ENCODE results near the gene INPP5J. TPM values are rescaled to one million over a fixed set of nuclear protein-coding genes. Genes with fewer than 3 reads are reported as not detected.
A peak's percentile ranks its signal among the peaks of the same experiment; 100 is the strongest.

Gene INPP5J
- total and polyA plus RNA-seq, 2 of the 13 experiments (the other 11 are each of a cell fraction or from before 2014, with no cell fraction given): 0.24 to 1.1 TPM

GRCh38 chr22:31107178-31107893 lies 15.4 kb upstream of the INPP5J start, which contains the start of gene SELENOM (continued):
- no peak for TF ChIP-seq ZNF264 (CRISPR knock-in tag; IDR thresholded peaks at IDR 0.05)
- TF ChIP-seq ZNF589 (CRISPR knock-in tag; conservative IDR thresholded peaks at IDR 0.05): no peak
- TF ChIP-seq, protein P1, sequence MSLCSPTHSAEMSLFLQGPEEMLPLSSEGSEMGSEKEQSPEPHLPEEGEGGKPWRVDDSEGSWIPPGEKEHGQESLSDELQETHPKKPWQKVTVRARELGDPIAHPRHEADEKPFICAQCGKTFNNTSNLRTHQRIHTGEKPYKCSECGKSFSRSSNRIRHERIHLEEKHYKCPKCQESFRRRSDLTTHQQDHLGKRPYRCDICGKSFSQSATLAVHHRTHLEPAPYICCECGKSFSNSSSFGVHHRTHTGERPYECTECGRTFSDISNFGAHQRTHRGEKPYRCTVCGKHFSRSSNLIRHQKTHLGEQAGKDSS (CRISPR knock-in tag; IDR thresholded peaks at IDR 0.05; ENCODE audit: borderline replicate concordance, low read depth): no peak
- TF ChIP-seq, protein P2, sequence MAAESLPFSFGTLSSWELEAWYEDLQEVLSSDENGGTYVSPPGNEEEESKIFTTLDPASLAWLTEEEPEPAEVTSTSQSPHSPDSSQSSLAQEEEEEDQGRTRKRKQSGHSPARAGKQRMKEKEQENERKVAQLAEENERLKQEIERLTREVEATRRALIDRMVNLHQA (CRISPR knock-in tag; IDR thresholded peaks at IDR 0.05): no peak
- TF ChIP-seq XRCC5 (optimal IDR thresholded peaks at IDR 0.05; ENCODE audit: low read length): peak; percentile 88
- no peak for TF ChIP-seq ZC3H4 (CRISPR knock-in tag; IDR thresholded peaks at IDR 0.05; ENCODE audit: borderline replicate concordance)
- TF ChIP-seq, protein P3, sequence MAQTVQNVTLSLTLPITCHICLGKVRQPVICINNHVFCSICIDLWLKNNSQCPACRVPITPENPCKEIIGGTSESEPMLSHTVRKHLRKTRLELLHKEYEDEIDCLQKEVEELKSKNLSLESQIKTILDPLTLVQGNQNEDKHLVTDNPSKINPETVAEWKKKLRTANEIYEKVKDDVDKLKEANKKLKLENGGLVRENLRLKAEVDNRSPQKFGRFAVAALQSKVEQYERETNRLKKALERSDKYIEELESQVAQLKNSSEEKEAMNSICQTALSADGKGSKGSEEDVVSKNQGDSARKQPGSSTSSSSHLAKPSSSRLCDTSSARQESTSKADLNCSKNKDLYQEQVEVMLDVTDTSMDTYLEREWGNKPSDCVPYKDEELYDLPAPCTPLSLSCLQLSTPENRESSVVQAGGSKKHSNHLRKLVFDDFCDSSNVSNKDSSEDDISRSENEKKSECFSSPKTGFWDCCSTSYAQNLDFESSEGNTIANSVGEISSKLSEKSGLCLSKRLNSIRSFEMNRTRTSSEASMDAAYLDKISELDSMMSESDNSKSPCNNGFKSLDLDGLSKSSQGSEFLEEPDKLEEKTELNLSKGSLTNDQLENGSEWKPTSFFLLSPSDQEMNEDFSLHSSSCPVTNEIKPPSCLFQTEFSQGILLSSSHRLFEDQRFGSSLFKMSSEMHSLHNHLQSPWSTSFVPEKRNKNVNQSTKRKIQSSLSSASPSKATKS (CRISPR knock-in tag; IDR thresholded peaks at IDR 0.05): no peak
- TF ChIP-seq, protein P4, sequence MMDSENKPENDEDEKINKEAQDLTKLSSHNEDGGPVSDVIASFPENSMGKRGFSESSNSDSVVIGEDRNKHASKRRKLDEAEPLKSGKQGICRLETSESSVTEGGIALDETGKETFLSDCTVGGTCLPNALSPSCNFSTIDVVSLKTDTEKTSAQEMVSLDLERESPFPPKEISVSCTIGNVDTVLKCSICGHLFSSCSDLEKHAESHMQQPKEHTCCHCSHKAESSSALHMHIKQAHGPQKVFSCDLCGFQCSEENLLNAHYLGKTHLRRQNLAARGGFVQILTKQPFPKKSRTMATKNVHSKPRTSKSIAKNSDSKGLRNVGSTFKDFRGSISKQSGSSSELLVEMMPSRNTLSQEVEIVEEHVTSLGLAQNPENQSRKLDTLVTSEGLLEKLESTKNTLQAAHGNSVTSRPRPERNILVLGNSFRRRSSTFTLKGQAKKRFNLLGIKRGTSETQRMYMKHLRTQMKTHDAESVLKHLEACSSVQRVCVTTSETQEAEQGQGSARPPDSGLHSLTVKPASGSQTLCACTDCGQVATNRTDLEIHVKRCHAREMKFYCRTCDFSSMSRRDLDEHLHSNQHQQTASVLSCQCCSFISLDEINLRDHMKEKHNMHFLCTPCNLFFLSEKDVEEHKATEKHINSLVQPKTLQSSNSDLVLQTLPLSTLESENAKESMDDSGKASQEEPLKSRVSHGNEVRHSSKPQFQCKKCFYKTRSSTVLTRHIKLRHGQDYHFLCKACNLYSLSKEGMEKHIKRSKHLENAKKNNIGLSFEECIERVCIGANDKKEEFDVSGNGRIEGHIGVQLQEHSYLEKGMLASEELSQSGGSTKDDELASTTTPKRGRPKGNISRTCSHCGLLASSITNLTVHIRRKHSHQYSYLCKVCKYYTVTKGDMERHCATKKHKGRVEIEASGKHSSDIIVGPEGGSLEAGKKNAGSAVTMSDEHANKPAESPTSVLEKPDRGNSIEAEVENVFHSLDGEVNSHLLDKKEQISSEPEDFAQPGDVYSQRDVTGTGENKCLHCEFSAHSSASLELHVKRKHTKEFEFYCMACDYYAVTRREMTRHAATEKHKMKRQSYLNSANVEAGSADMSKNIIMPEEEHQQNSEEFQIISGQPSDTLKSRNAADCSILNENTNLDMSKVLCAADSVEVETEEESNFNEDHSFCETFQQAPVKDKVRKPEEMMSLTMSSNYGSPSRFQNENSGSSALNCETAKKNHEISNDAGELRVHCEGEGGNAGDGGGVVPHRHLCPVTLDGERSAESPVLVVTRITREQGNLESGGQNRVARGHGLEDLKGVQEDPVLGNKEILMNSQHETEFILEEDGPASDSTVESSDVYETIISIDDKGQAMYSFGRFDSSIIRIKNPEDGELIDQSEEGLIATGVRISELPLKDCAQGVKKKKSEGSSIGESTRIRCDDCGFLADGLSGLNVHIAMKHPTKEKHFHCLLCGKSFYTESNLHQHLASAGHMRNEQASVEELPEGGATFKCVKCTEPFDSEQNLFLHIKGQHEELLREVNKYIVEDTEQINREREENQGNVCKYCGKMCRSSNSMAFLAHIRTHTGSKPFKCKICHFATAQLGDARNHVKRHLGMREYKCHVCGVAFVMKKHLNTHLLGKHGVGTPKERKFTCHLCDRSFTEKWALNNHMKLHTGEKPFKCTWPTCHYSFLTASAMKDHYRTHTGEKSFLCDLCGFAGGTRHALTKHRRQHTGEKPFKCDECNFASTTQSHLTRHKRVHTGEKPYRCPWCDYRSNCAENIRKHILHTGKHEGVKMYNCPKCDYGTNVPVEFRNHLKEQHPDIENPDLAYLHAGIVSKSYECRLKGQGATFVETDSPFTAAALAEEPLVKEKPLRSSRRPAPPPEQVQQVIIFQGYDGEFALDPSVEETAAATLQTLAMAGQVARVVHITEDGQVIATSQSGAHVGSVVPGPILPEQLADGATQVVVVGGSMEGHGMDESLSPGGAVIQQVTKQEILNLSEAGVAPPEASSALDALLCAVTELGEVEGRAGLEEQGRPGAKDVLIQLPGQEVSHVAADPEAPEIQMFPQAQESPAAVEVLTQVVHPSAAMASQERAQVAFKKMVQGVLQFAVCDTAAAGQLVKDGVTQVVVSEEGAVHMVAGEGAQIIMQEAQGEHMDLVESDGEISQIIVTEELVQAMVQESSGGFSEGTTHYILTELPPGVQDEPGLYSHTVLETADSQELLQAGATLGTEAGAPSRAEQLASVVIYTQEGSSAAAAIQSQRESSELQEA (CRISPR knock-in tag; IDR thresholded peaks at IDR 0.05; ENCODE audit: not compliant biosample characterization): no peak
- TF ChIP-seq GFI1 (CRISPR knock-in tag; IDR thresholded peaks at IDR 0.05; ENCODE audit: borderline replicate concordance): no peak
- TF ChIP-seq BRF2 (CRISPR knock-in tag; IDR thresholded peaks at IDR 0.05): no peak
- no peak for TF ChIP-seq NCOA2 (CRISPR knock-in tag; IDR thresholded peaks at IDR 0.05)
- TF ChIP-seq KDM6A (CRISPR knock-in tag; IDR thresholded peaks at IDR 0.05; ENCODE audit: low read depth): no peak
- TF ChIP-seq, protein P5, sequence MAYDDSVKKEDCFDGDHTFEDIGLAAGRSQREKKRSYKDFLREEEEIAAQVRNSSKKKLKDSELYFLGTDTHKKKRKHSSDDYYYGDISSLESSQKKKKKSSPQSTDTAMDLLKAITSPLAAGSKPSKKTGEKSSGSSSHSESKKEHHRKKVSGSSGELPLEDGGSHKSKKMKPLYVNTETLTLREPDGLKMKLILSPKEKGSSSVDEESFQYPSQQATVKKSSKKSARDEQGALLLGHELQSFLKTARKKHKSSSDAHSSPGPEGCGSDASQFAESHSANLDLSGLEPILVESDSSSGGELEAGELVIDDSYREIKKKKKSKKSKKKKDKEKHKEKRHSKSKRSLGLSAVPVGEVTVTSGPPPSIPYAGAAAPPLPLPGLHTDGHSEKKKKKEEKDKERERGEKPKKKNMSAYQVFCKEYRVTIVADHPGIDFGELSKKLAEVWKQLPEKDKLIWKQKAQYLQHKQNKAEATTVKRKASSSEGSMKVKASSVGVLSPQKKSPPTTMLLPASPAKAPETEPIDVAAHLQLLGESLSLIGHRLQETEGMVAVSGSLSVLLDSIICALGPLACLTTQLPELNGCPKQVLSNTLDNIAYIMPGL (CRISPR knock-in tag; IDR thresholded peaks at IDR 0.05; ENCODE audit: borderline replicate concordance in 1 of 2, low read depth in 1 of 2): peak; percentile 52 to 58; a peak in 2 of 4 replicates
